G401.6 (cell line): ENCODE results near the gene CDK19.

ENCODE experiments used
- FAIRE-seq: peaks from 2 replicates; lab custom pipeline; 2012; peaks lifted over from hg19 to GRCh38; lab: Jason Lieb, UNC

Gene CDK19

DNA sequence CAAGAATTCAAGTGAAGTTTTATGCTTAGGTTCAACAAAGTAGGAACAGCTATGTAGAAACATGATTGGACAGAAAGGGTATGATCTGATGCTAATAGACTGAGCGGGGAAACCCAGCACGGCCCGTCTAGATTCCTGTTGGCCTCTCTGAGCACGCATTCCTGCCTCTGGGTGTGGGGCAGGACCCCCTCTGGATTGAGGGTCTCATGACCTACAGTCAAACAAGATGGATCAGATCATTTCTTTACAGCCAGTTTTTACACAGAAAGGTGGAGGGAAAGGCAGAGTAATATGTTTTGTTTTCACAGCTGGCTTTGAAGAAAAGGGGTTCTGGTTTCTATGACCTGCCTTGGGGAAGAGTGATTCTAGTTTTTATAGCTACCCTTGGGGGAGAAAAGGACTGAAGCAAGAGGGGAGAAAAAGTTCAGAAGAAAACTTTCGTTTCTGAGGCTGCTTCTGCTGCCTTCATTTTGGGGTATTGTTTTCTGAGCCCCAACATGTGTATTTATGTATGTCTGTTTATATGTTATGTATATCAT lies 239.3 kb downstream of the CDK19 start:
- FAIRE-seq, result no peak

DNA sequence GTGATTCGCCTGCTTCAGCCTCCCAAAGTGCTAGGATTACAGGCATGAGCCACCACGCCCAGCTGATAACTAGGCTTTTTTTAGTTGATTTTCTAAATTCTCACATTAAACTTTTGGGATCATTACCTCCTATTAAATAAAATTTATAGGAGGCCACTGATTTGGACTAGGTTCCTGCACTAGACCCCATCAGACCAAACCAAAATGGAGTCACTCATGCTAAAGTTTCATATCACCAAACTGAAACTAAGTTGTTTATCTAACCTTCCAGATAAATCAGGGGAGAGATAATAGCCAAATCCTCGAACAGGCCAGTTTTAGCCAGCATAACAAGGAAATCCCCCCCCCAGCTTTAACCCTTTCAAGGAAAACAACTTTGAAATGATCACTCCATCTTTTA lies 240.5 kb downstream of the CDK19 start:
- no peak for FAIRE-seq

DNA sequence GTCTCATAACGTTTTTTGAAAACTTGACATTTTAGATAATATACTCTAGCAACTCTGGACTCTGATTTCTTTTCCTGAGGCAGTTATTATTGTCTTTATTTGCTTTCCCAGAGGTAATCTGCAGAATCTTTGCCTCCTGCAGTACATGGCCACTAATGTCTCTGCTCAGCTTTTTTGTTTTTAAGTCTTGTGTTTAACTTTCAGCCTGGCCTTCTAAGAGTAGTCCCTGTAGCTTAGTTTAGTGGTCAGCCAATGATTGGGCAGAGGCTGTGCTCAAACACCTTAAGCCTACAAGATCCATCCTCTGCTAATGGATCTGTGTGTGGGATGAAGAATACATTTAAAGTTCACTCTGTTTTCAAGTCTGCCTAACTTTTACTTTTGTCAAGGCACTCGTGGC lies 241.7 kb downstream of the CDK19 start:
- FAIRE-seq, result no peak

- FAIRE-seq, result no peak
Measured at GRCh38 chr6:110573136-110573535, 242.1 kb downstream of the CDK19 start.

DNA sequence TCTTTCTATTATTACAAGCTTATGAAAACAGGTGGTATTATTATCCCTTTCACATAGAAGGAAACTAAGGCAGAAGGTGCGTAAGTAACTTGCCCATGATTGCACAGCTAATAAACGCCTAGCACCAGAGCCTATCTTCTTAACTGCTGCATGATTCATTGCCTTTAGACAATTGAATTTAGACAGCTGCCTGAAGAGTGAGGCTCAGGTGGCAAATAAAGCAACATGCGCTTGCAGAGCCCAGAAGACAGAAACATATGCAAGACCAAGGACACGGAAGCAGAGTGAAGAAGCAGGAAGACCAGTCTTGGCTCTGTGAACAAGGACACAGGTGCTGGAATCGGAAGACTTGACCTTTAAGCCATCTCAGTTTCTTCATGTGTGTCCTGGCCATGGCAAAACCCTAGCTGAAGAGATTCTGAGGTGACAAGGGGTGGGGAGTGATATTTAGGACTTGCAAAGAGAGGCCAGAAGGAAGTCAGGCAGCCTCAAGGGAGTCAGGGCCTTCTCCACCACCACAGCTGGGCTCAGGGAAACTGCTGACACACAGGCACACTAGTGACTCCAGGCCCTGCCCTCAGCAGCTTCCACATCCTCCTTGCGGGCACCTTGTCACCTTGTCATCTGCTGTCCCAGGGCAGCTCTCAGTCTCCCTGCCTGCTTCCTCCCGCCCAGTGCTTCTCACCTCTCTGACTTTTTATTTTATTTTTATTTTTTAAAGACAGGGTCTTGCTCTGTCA lies 247.1 kb downstream of the CDK19 start:
- FAIRE-seq, result no peak

DNA sequence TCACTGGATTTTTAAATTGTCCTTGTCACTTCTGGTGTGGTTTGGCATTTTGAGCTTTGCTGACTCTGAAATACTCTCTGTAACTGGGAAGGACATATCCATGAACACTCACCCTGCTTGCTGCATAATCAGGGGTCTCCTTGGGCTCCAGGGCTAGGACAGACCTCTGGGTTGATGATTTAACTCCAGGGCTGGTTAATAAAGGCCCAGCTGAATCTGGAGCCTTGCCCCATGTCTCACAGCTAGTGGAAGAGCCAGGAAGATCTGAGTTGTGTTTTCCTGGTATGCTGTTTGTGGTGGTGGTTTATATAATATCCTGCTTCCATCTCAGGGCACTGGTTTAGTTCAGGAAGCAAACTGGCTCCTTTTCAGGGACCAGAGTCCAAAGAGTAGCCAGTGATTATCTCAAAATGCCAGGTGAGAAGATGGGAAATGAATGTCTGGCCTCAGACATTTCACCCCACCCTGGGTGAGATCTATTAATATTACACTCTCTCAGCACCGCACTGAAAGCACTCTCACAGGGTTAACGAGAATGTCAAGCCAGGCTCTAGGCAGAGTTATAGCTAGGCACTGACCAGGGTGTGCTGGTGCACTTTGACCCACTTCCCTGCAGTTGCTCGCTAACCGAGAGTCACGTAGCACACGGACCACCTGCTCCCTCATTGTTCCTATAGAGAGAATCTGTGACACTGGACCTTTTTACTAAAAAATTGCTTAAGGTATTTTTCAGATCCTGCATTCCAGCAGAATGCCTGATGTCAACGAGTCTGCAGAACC lies 248.7 kb downstream of the CDK19 start:
- no peak for FAIRE-seq

DNA sequence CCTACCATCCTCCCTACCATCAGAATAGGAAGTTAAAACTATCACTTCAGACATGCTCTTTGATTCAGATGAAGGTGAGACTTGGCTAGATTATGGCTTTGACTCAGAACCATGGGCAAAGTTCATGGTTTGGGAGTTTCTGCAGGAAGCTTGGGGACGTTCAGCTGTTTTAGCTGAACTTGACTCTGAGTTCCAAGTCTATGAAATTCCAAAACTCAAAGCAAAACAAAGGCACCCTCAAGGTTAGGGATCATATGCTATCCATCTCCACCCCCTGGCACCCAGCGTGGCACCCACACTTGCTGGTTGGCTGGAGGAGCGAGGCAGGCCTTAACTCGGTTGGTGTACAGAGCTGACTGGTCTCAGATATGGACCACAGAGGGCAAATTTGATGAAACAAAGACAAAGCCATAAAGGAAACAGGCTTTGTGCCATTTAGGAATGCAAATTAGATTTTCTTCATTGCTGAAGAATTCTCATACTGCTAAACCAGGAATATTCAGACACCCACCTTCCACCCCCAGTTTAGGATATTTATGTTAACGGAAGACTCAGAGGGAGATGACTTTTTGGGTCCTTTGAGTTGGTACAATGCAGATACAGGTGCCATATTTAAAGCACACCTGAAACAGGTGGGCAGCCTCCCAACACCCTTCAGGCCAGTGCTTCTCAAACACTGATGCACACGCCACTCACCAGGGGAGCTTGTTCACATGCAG lies 250.4 kb downstream of the CDK19 start:
- no peak for FAIRE-seq

GRCh38 chr6:110563711-110564110 lies 251.6 kb downstream of the CDK19 start:
- FAIRE-seq, result no peak

DNA sequence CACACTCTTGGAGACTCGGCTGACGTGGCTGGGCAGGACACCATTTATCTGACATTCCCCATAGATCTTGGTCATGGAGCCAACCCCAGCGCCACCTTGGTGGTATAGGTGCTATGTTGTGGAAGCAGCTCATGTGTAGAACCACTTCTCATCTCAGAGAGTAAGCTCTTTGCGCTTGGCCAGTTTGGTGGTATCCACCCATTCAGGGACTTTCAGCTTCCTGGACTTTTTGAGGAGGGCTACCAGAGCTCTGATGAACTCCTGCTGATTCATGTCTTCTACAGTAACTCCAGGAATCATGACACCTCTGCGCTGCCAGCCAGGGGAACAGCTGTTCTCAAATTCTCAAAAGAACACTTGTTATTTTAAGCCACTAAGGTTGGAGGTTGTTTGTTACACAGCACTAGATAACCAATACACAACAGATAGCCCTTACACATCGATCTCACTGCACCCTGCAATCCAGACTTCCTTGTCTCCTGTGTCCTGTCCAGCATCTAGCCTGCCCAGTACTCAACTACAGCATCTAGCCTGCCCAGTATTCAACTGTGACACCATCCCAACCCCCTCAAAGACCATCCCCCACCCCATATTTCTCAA lies 252.9 kb downstream of the CDK19 start:
- FAIRE-seq, result no peak

GRCh38 chr6:110561696-110562095 lies 253.6 kb downstream of the CDK19 start:
- no peak for FAIRE-seq

GRCh38 chr6:110561008-110561396 lies 254.3 kb downstream of the CDK19 start:
- no peak for FAIRE-seq

DNA sequence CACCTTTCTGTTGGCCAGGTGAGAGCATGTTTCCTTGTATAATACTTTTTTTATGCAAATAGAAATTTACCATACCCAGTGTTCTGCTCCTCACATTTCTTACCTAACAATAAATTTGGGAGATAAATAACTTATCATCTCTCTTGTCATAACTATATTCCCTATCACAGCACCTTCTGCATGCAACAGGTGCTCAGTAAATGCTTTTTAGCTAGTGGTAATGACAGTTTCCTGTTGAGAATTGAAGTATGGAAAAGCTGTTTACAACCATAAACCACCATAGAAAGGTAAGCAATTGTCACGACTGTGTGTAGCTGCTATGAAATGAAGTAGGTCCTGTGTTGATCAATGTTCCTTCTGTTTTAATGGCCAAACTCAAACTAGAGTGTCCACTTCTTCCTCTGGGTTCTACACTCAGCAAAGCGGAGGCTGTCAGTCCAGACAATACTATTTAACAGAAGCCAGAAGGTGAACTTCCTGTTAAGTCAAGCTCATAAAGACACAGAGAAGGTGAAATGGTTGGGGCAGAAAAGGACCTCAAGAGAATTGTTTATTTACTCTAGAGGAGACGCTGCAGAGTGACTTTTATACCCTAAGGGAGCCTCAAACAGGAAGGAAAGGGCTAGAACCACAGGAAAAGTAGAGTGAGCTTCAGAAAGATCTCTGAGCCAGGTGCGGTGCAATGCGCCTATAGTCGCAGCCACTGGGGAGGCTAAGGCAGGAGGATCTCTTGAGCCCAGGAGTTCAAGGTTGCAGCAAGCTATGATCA lies 254.8 kb downstream of the CDK19 start:
- no peak for FAIRE-seq
